WTC11 (cell line): ENCODE results near the gene ABCA13. TPM values are rescaled to one million over a fixed set of nuclear protein-coding genes. Genes with fewer than 3 reads are reported as not detected.

Experiments
- ATAC-seq: fragments of 200-7000 bp; cut with Tn5 transposase; 2 replicates; pipeline ENCODE4 v1.10.0; 2021; ENCODE audit warnings: mild to moderate bottlenecking, moderate library complexity
- CTCF ChIA-PET: fragments of 300-600 bp; sonication (Branson Sonifier 250); formaldehyde crosslinking; loops from one replicate; lab custom pipeline; 2021; ENCODE audit warnings: antibody characterized with exemption; lab: Charles Lee
- POLR2A ChIA-PET: fragments of 350-600 bp; sonication (Branson Sonifier 250); formaldehyde crosslinking; loops from one replicate; lab custom pipeline; 2021; ENCODE audit warnings: antibody characterized with exemption; lab: Charles Lee
- DNase-seq: peaks from one replicate; pipeline ENCODE4 v3.0.0; 2021; ENCODE audit warnings: low spot score
- H3K27ac Mint-ChIP-seq: 2 replicates; pipeline ENCODE4 v1.8.0; 2021; ENCODE audit warnings: mixed read lengths
- H3K27me3 Mint-ChIP-seq: 2 replicates; pipeline ENCODE4 v1.8.0; 2021; ENCODE audit warnings: low read depth, mild to moderate bottlenecking, moderate library complexity, mixed read lengths
- H3K36me3 Mint-ChIP-seq: 2 replicates; pipeline ENCODE4 v1.8.0; 2021; ENCODE audit warnings: mixed read lengths
- H3K4me1 Mint-ChIP-seq: 2 replicates; pipeline ENCODE4 v1.8.0; 2022; ENCODE audit warnings: mixed read lengths
- H3K4me3 Mint-ChIP-seq: 2 replicates; pipeline ENCODE4 v1.8.0; 2021; ENCODE audit warnings: mild to moderate bottlenecking, moderate library complexity, mixed read lengths
- H3K9me3 Mint-ChIP-seq: 2 replicates; pipeline ENCODE4 v1.8.0; 2021; ENCODE audit warnings: mixed read lengths
- CBFB ChIP-seq: sonication (generic); formaldehyde crosslinking; IDR thresholded peaks from 2 replicates; pipeline ENCODE4 v1.8.1; 2022; ENCODE audit warnings: mild to moderate bottlenecking, low read depth, missing genetic modification reagents
- CREB1 ChIP-seq: sonication (generic); formaldehyde crosslinking; IDR thresholded peaks from 2 replicates; pipeline ENCODE4 v1.8.0; 2023; ENCODE audit warnings: mild to moderate bottlenecking, missing genetic modification reagents
- E2F1 ChIP-seq: sonication (generic); formaldehyde crosslinking; IDR thresholded peaks from 2 replicates; pipeline ENCODE4 v1.8.0; 2022; ENCODE audit warnings: mild to moderate bottlenecking, missing genetic modification reagents
- E2F5 ChIP-seq: sonication (generic); formaldehyde crosslinking; IDR thresholded peaks from 2 replicates; pipeline ENCODE4 v1.8.1; 2022; ENCODE audit warnings: mild to moderate bottlenecking, moderate library complexity, missing genetic modification reagents
- ERG ChIP-seq: fragments of 250-450 bp; sonication (Bioruptor Pico); IDR thresholded peaks from 2 replicates; pipeline ENCODE4 v1.8.0; 2021; ENCODE audit warnings: mild to moderate bottlenecking
- FOXK1 ChIP-seq: sonication (generic); formaldehyde crosslinking; IDR thresholded peaks from 2 replicates; pipeline ENCODE4 v1.8.0; 2022; ENCODE audit warnings: mild to moderate bottlenecking, moderate library complexity, missing genetic modification reagents
- HMGXB4 ChIP-seq: sonication (generic); formaldehyde crosslinking; IDR thresholded peaks from 2 replicates; pipeline ENCODE4 v1.8.1; 2023; ENCODE audit warnings: mild to moderate bottlenecking, moderate library complexity, missing genetic modification reagents
- NFE2L1 ChIP-seq: sonication (generic); formaldehyde crosslinking; IDR thresholded peaks from 2 replicates; pipeline ENCODE4 v1.8.1; 2023; ENCODE audit warnings: missing genetic modification reagents
- NR1H2 ChIP-seq: sonication (generic); formaldehyde crosslinking; IDR thresholded peaks from 2 replicates; pipeline ENCODE4 v1.9.0; 2021; ENCODE audit warnings: mild to moderate bottlenecking, moderate library complexity, missing genetic modification reagents
- NR2C2 ChIP-seq: sonication (generic); formaldehyde crosslinking; IDR thresholded peaks from 2 replicates; pipeline ENCODE4 v1.8.0; 2022; ENCODE audit warnings: mild to moderate bottlenecking, missing genetic modification reagents
- PRRX2 ChIP-seq: fragments of 250-450 bp; sonication (Bioruptor Pico); IDR thresholded peaks from 2 replicates; pipeline ENCODE4 v1.8.0; 2021; ENCODE audit warnings: mild to moderate bottlenecking
- SOX15 ChIP-seq: fragments of 250-450 bp; sonication (Bioruptor Pico); IDR thresholded peaks from 2 replicates; pipeline ENCODE4 v1.9.0; 2021; ENCODE audit warnings: mild to moderate bottlenecking
- STAT6 ChIP-seq: sonication (generic); formaldehyde crosslinking; conservative IDR thresholded peaks from 2 replicates; pipeline ENCODE4 v1.8.1; 2023; ENCODE audit warnings: mild to moderate bottlenecking, low read depth, missing genetic modification reagents, moderate library complexity
- TP53 ChIP-seq: sonication (generic); formaldehyde crosslinking; IDR thresholded peaks from 2 replicates; pipeline ENCODE4 v1.8.1; 2023; ENCODE audit warnings: mild to moderate bottlenecking, missing genetic modification reagents
- USF1 ChIP-seq: sonication (generic); formaldehyde crosslinking; IDR thresholded peaks from 2 replicates; pipeline ENCODE4 v1.8.0; 2022; ENCODE audit warnings: mild to moderate bottlenecking, missing genetic modification reagents
- USF2 ChIP-seq: sonication (generic); formaldehyde crosslinking; IDR thresholded peaks from 2 replicates; pipeline ENCODE4 v1.8.1; 2023; ENCODE audit warnings: mild to moderate bottlenecking, missing genetic modification reagents, moderate library complexity
- ZNF423 ChIP-seq: fragments of 250-450 bp; sonication (Bioruptor Pico); IDR thresholded peaks from 2 replicates; pipeline ENCODE4 v2.1.2; 2022; ENCODE audit warnings: mild to moderate bottlenecking, moderate library complexity
- ZNF425 ChIP-seq: fragments of 250-450 bp; sonication (Bioruptor Pico); conservative IDR thresholded peaks from 2 replicates; pipeline ENCODE4 v1.9.0; 2021; ENCODE audit warnings: mild to moderate bottlenecking
- ZNF671 ChIP-seq: fragments of 250-450 bp; sonication (Bioruptor Pico); IDR thresholded peaks from 2 replicates; pipeline ENCODE4 v1.8.0; 2021; ENCODE audit warnings: mild to moderate bottlenecking
- total RNA-seq: library from RNA; stranded (reverse); gene quantifications from 3 replicates; pipeline ENCODE4 v1.2.3, GENCODE V29; 2021

ABCA13 gene
- total RNA-seq, 1 experiment from 2014 or later = 0.04 TPM

GRCh38 chr7:48183965-48184364, 12.7 kb downstream of the ABCA13 start:
- H3K27me3 Mint-ChIP-seq = peaks cover 5% of the 10 kb centered on the region
- TF ChIP-seq E2F5 (CRISPR knock-in tag) (no peak), E2F1 (CRISPR knock-in tag) (no peak), TP53 (CRISPR knock-in tag) (no peak), ZNF425 (CRISPR knock-in tag) (no peak), USF2 (CRISPR knock-in tag) (no peak), ERG (CRISPR knock-in tag) (no peak)
- peaks cover 19% of the 10 kb centered on the region for H3K36me3 Mint-ChIP-seq
- H3K27ac Mint-ChIP-seq = no peak overlapping the region
- ATAC-seq (no peak), DNase-seq (no peak)
- H3K4me3 Mint-ChIP-seq = no peak overlapping the region
- H3K4me1 Mint-ChIP-seq = peaks cover 30% of the 10 kb centered on the region
- POLR2A ChIA-PET = no interaction called here
- CTCF ChIA-PET = no interaction called here
- peaks cover 35% of the 10 kb centered on the region for H3K9me3 Mint-ChIP-seq

GRCh38 chr7:48188776-48189520, 17.7 kb downstream of the ABCA13 start:
- H3K9me3 Mint-ChIP-seq = peaks cover 36% of the 10 kb centered on the region
- no peak overlapping the region for H3K27ac Mint-ChIP-seq
- H3K4me1 Mint-ChIP-seq = peaks cover 6% of the 10 kb centered on the region
- H3K27me3 Mint-ChIP-seq = no peaks in the 10 kb centered on the region
- CTCF ChIA-PET = interaction anchor here (1.0 kb wide), 1 partner anchor 41 kb away, joined by 3 read pairs; no protein-coding TSS in a partner anchor
- ATAC-seq (peak; percentile 65), DNase-seq (no peak)
- H3K4me3 Mint-ChIP-seq = no peak overlapping the region
- POLR2A ChIA-PET = no interaction called here
- TF ChIP-seq SOX15 (CRISPR knock-in tag) (no peak), CBFB (CRISPR knock-in tag) (no peak), PRRX2 (CRISPR knock-in tag) (no peak), FOXK1 (CRISPR knock-in tag) (no peak), NFE2L1 (CRISPR knock-in tag) (no peak), ZNF423 (CRISPR knock-in tag) (no peak)
- peaks cover 19% of the 10 kb centered on the region for H3K36me3 Mint-ChIP-seq

- H3K27me3 Mint-ChIP-seq = no peaks in the 10 kb centered on the region
- TF ChIP-seq USF1 = no peak
- no peak for TF ChIP-seq CREB1 (CRISPR knock-in tag)
- no peak for TF ChIP-seq HMGXB4 (CRISPR knock-in tag)
- TF ChIP-seq NR1H2 (CRISPR knock-in tag) = no peak
- TF ChIP-seq ZNF671 = no peak
- TF ChIP-seq NR2C2 (CRISPR knock-in tag) = no peak
- TF ChIP-seq STAT6 = no peak
These were observed 21.7 kb downstream of the ABCA13 start for GRCh38 chr7:48192996-48193395.

More at GRCh38 chr7:48192996-48193395, 21.7 kb downstream of the ABCA13 start:
- Mint-ChIP-seq H3K4me3 (no peak overlapping the region), H3K27ac (no peak overlapping the region), H3K4me1 (0 out of 2 replicates have a peak, but pooled peaks cover 4% of the 10 kb centered on the region), H3K36me3 (peaks cover 10% of the 10 kb centered on the region), H3K9me3 (peaks cover 11% of the 10 kb centered on the region)
- CTCF ChIA-PET = no interaction called here
- no peak for DNase-seq
- POLR2A ChIA-PET = no interaction called here
- ATAC-seq = no peak
